ENCODE measurements around the gene MXRA7. TPM values are rescaled to one million over a fixed set of nuclear protein-coding genes. Genes with fewer than 3 reads are reported as not detected.
A peak's percentile ranks its signal among the peaks of the same experiment; 100 is the strongest.

The MXRA7 gene
- total RNA-seq, 2 experiments from 2014 or later = 11.4 to 12.1 TPM

- Mint-ChIP-seq H3K36me3 (ENCODE audit: low read depth) (no peaks in the 10 kb centered on the region), H3K9me3 (no peaks in the 10 kb centered on the region), H3K27me3 (no peaks in the 10 kb centered on the region), H3K4me1 (ENCODE audit: low read depth) (peaks cover 35% of the 10 kb centered on the region), H3K4me3 (peak overlapping the region; percentile 88), H3K27ac (peak overlapping the region; percentile 93)
- no peaks in the 10 kb centered on the region for H3K27me3 ChIP-seq (ENCODE audit: control insufficient read depth in 1 of 2, insufficient read depth in 2 of 2, low read length in 2 of 2)
- ChIA-PET CTCF (interaction anchor here (1.1 to 3.7 kb wide), 4 partner anchors 9 to 149 kb away, joined by 3 to 20 read pairs (median 9); no protein-coding TSS in a partner anchor), POLR2A (interaction anchor here (0.6 to 3.4 kb wide), 25 partner anchors 9 to 1286 kb away, joined by 3 to 19 read pairs (median 5); partner anchors contain the start of genes JMJD6, METTL23, MFSD11 and SRSF2)
- H3K36me3 ChIP-seq (ENCODE audit: insufficient read depth, low read length) = no peaks in the 10 kb centered on the region
- peak overlapping the region; percentile 58 to 76 for H3K27ac ChIP-seq (ENCODE audit: low read depth in 1 of 2, low read length in 2 of 2)
- H3K4me3 ChIP-seq (ENCODE audit: low read length) = peak overlapping the region; percentile 69
- DNase-seq (peak in 1 of 14 experiments; percentile 22), ATAC-seq (ENCODE audit: poor library complexity) (no peak)
- no peak for TF ChIP-seq CTCF (IDR thresholded peaks at IDR 0.05)
- peaks cover 31% of the 10 kb centered on the region for H3K4me1 ChIP-seq (ENCODE audit: insufficient read depth, low read length)
- H3K9me3 ChIP-seq (ENCODE audit: control insufficient read depth in 1 of 2, insufficient read depth in 1 of 2, low read length in 2 of 2) = no peaks in the 10 kb centered on the region
- intact Hi-C loops (cut with DNase I, micrococcal nuclease) = loop anchor here (5.0 kb wide), 2 partner anchors 55 to 115 kb away; partner anchors contain the start of genes JMJD6 (in 2 of the 2) and METTL23 (in 2 of the 2)
These were observed 38.4 kb downstream of the MXRA7 start for GRCh38 chr17:76672270-76672851.

GRCh38 chr17:76671912-76672262 lies 38.9 kb downstream of the MXRA7 start:
- H3K27me3 Mint-ChIP-seq = no peaks in the 10 kb centered on the region
- intact Hi-C loops (cut with DNase I, micrococcal nuclease) = loop anchor here (2.0 to 5.0 kb wide), 3 partner anchors 55 to 157 kb away; partner anchors contain the start of genes JMJD6 (in 2 of the 2) and METTL23 (in 2 of the 2)
- DNase-seq (no peak), ATAC-seq (ENCODE audit: poor library complexity) (no peak)
- no peaks in the 10 kb centered on the region for H3K9me3 Mint-ChIP-seq
- ChIA-PET POLR2A (interaction anchor here (0.6 to 3.4 kb wide), 29 partner anchors 10 to 1287 kb away, joined by 3 to 19 read pairs (median 4); partner anchors contain the start of genes JMJD6, METTL23, MFSD11 and SRSF2), CTCF (interaction anchor here (1.1 to 3.7 kb wide), 4 partner anchors 9 to 149 kb away, joined by 3 to 20 read pairs (median 9); no protein-coding TSS in a partner anchor)
- no peak for TF ChIP-seq CTCF (IDR thresholded peaks at IDR 0.05)
- H3K9me3 ChIP-seq (ENCODE audit: control insufficient read depth in 1 of 2, insufficient read depth in 1 of 2, low read length in 2 of 2) = no peaks in the 10 kb centered on the region
- H3K4me1 ChIP-seq (ENCODE audit: insufficient read depth, low read length) = peaks cover 30% of the 10 kb centered on the region
- peak overlapping the region; percentile 88 for H3K4me3 Mint-ChIP-seq
- H3K36me3 ChIP-seq (ENCODE audit: insufficient read depth, low read length) = no peaks in the 10 kb centered on the region
- peak overlapping the region; percentile 58 to 76 for H3K27ac ChIP-seq (ENCODE audit: low read depth in 1 of 2, low read length in 2 of 2)
- H3K4me3 ChIP-seq (ENCODE audit: low read length) = peak overlapping the region; percentile 69
- peaks cover 35% of the 10 kb centered on the region for H3K4me1 Mint-ChIP-seq (ENCODE audit: low read depth)
- H3K36me3 Mint-ChIP-seq (ENCODE audit: low read depth) = no peaks in the 10 kb centered on the region
- H3K27ac Mint-ChIP-seq = peak overlapping the region; percentile 93
- H3K27me3 ChIP-seq (ENCODE audit: control insufficient read depth in 1 of 2, insufficient read depth in 2 of 2, low read length in 2 of 2) = no peaks in the 10 kb centered on the region

GRCh38 chr17:76671123-76671911 lies 39.4 kb downstream of the MXRA7 start:
- ChIA-PET POLR2A (interaction anchor here (0.6 to 3.4 kb wide), 28 partner anchors 10 to 1287 kb away, joined by 3 to 19 read pairs (median 4); partner anchors contain the start of genes JMJD6, METTL23, MFSD11 and SRSF2), CTCF (interaction anchor here (0.9 to 3.7 kb wide), 6 partner anchors 8 to 148 kb away, joined by 3 to 20 read pairs (median 7); no protein-coding TSS in a partner anchor)
- Mint-ChIP-seq H3K36me3 (ENCODE audit: low read depth) (no peaks in the 10 kb centered on the region), H3K9me3 (no peaks in the 10 kb centered on the region), H3K27me3 (no peaks in the 10 kb centered on the region), H3K27ac (peak overlapping the region; percentile 93), H3K4me1 (ENCODE audit: low read depth) (peaks cover 35% of the 10 kb centered on the region), H3K4me3 (peak overlapping the region; percentile 88)
- DNase-seq (peak; percentile 95 to 100 (median 98)), ATAC-seq (ENCODE audit: poor library complexity) (peak; percentile 98)
- Histone ChIP-seq H3K27ac (ENCODE audit: low read depth in 1 of 2, low read length in 2 of 2) (peak overlapping the region; percentile 72 to 81), H3K36me3 (ENCODE audit: insufficient read depth, low read length) (no peaks in the 10 kb centered on the region), H3K27me3 (ENCODE audit: control insufficient read depth in 1 of 2, insufficient read depth in 2 of 2, low read length in 2 of 2) (no peaks in the 10 kb centered on the region), H3K4me1 (ENCODE audit: insufficient read depth, low read length) (peaks cover 30% of the 10 kb centered on the region), H3K4me3 (ENCODE audit: low read length) (peak overlapping the region; percentile 69), H3K9me3 (ENCODE audit: control insufficient read depth in 1 of 2, insufficient read depth in 1 of 2, low read length in 2 of 2) (no peaks in the 10 kb centered on the region)
- TF ChIP-seq CTCF (IDR thresholded peaks at IDR 0.05) = no peak
- intact Hi-C loops (cut with DNase I, micrococcal nuclease) = loop anchor here (2.0 to 5.0 kb wide), 3 partner anchors 56 to 157 kb away; partner anchors contain the start of genes JMJD6 (in 2 of the 2) and METTL23 (in 2 of the 2)

Measured in CD4-positive, alpha-beta T cell (primary cell).